Lung (tissue), 12 donors: ENCODE results near the gene AHDC1. TPM values are rescaled to one million over a fixed set of nuclear protein-coding genes. Genes with fewer than 3 reads are reported as not detected.
A peak's percentile ranks its signal among the peaks of the same experiment; 100 is the strongest.

Experiments
- ATAC-seq: fragments of 200-7000 bp; cut with Tn5 transposase; one replicate; pipeline ENCODE4 v1.9.1; 2020; ENCODE audit warnings: moderate number of reproducible peaks; ENCODE audit not compliant: insufficient read depth, low FRiP score
- DNase-seq, 3 donors: peaks; one replicate each; pipeline ENCODE4 v3.0.0-alpha.2; 2013 to 2017
- H3K27ac ChIP-seq, 2 donors: one replicate each; pipeline ENCODE4 v1.5.1; 2013; ENCODE audit warnings: mild to moderate bottlenecking in 2 of 2, moderate library complexity in 2 of 2, control low read depth in 1 of 2, inconsistent platforms in 1 of 2, low read depth in 1 of 2, low read length in 1 of 2
- H3K27me3 ChIP-seq, 3 donors: one replicate each; pipeline ENCODE4 v1.5.1; 2013; ENCODE audit warnings: low read length in 2 of 3; ENCODE audit not compliant: control insufficient read depth in 3 of 3, insufficient read depth in 3 of 3
- H3K36me3 ChIP-seq, 4 donors: one replicate each; pipeline ENCODE4 v1.5.1; 2013; ENCODE audit warnings: low read length in 4 of 4, mild to moderate bottlenecking in 1 of 4, moderate library complexity in 1 of 4; ENCODE audit not compliant: control insufficient read depth in 4 of 4, insufficient read depth in 4 of 4
- H3K4me1 ChIP-seq, 5 donors: one replicate each; pipeline ENCODE4 v1.5.1; 2013; ENCODE audit warnings: low read length in 5 of 5, mild to moderate bottlenecking in 2 of 5, moderate library complexity in 1 of 5; ENCODE audit not compliant: control insufficient read depth in 5 of 5, insufficient read depth in 5 of 5
- H3K4me3 ChIP-seq: one replicate; pipeline ENCODE4 v1.5.1; 2013; ENCODE audit warnings: mild to moderate bottlenecking, control low read depth, moderate library complexity
- H3K9ac ChIP-seq, 2 donors: one replicate each; pipeline ENCODE4 v1.5.1; 2013; ENCODE audit warnings: low read length in 2 of 2, control low read depth in 1 of 2; ENCODE audit not compliant: insufficient read depth in 1 of 2
- H3K9me3 ChIP-seq, 4 donors: one replicate each; pipeline ENCODE4 v1.5.1; 2013; ENCODE audit warnings: low read length in 3 of 4, mild to moderate bottlenecking in 1 of 4, moderate library complexity in 1 of 4; ENCODE audit not compliant: control insufficient read depth in 4 of 4, insufficient read depth in 3 of 4
- WGBS, 2 donors: extraction: QIAGEN DNeasy Blood & Tissue Kit; methylation state at CpG; one replicate each; pipeline ENCODE4 v1.1.7; 2013; 5-methylcytosine and 5-hydroxymethylcytosine counted together
- polyA plus RNA-seq, 2 donors: library from polyadenylated mRNA; stranded (reverse); fragments of 200-250 nt; gene quantifications; one replicate each; pipeline ENCODE4 v1.2.1, GENCODE V29; 2013
- total RNA-seq, 2 donors: library from RNA; depleted of rRNA in 1 of 2; stranded (reverse); fragments of >200 nt in 1 of 2; gene quantifications; one replicate each; pipeline ENCODE4 v1.2.1, GENCODE V29; 2014 to 2021
- TF ChIP-seq, protein P1 (sequence below): IDR thresholded peaks from 2 replicates; pipeline ENCODE4 v1.5.1; 2012; ENCODE audit warnings: mild to moderate bottlenecking; ENCODE audit errors: control extremely low read depth, extremely low read depth
- donor health status: control.
- donor health status: control.
- donor health status: Bipolar disorder and iron deficiency.
- donor health status: healthy.
- donor health status: DM: yes; HTN: yes; CAD: no.

The AHDC1 gene
- total and polyA plus RNA-seq, 4 donors, result 10.3 to 37.9 (median 21.8) TPM

DNA sequence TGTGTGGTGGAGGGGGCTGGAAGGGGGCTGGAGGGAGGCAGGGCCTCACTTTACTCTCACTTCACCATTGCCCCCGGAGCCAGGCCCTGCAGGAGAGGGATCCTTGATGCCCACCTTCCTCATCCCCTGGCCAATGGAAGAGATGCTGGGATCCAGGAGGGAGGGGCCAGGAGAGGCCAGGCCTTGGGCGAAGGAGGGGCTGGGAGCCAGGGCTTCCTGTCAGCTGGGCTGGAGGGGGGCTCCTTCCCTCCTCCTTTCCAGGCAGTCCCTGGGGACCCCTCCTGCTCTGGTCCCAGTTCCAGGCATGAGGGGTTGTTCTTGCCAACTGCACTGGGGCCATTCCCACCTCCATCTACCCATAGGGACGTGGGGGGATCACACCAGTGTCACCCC lies 5.7 kb downstream of the AHDC1 start:
- H3K27me3 ChIP-seq, result no peaks in the 10 kb centered on the region
- peaks cover 0 to 5% (median under 1%) of the 10 kb centered on the region in 4 donors for H3K36me3 ChIP-seq
- DNase-seq (peak in 2 of 3 donors; percentile 43 to 63), ATAC-seq (no peak)
- H3K4me1 ChIP-seq, result peaks cover 29 to 71% (median 34%) of the 10 kb centered on the region in 5 donors
- no peak overlapping the region for H3K4me3 ChIP-seq
- 31 to 46% methylated on average over 3 of the region's 3 CpGs for WGBS, 2 donors
- H3K27ac ChIP-seq, result peak overlapping the region; percentile 35 to 76
- H3K9ac ChIP-seq, result peak overlapping the region; percentile 37 to 55
- TF ChIP-seq, protein P1, sequence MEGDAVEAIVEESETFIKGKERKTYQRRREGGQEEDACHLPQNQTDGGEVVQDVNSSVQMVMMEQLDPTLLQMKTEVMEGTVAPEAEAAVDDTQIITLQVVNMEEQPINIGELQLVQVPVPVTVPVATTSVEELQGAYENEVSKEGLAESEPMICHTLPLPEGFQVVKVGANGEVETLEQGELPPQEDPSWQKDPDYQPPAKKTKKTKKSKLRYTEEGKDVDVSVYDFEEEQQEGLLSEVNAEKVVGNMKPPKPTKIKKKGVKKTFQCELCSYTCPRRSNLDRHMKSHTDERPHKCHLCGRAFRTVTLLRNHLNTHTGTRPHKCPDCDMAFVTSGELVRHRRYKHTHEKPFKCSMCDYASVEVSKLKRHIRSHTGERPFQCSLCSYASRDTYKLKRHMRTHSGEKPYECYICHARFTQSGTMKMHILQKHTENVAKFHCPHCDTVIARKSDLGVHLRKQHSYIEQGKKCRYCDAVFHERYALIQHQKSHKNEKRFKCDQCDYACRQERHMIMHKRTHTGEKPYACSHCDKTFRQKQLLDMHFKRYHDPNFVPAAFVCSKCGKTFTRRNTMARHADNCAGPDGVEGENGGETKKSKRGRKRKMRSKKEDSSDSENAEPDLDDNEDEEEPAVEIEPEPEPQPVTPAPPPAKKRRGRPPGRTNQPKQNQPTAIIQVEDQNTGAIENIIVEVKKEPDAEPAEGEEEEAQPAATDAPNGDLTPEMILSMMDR, result no peak
- no peaks in the 10 kb centered on the region for H3K9me3 ChIP-seq

DNA sequence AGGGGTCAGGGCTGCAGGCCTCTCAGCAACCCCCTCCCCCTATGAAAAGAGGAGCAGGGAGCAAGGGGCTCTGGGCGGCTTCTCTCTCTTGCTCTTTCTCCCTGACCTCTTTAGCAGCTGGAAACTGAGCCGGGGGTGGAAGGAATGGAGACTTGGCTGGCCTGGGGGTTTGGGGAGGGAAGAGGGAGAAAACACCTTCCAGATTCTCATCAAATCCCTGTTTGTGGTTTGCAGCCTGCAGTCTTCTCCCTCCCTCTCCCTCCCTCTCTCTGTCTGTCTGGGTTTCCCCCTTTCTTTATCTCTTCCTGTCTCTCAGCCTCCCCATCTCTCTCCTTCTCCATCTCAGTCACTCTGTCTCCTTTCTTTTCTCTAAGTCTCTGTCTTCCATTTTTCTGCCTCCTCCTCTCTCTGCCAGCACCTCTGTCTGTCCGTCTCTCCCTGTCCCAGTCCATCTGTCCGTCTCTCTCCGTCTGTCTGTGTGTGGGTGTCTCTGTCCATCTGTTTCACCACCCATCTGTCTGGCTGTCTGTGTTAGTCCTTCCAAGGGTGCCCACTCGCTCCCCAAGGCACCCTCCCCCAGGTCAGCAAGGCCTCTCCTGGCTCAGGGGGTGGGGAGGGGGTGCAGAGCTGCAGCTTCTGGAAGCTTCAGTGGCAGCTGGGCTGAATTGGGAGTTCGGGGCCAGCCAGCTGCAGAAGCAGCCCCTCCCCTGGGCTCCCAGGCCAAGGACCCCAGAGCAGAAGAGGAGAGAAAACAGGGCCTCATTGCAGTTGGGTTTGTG lies 6.2 kb downstream of the AHDC1 start:
- DNase-seq (no peak), ATAC-seq (no peak)
- WGBS, 2 donors, result 59 to 66% methylated on average over 7 of the region's 7 CpGs
- peak overlapping the region in 1 of 2 donors; percentile 46 for H3K9ac ChIP-seq
- TF ChIP-seq, protein P1, result no peak
- H3K27ac ChIP-seq, result peak overlapping the region; percentile 9 to 76
- H3K9me3 ChIP-seq, result no peaks in the 10 kb centered on the region
- H3K27me3 ChIP-seq, result no peaks in the 10 kb centered on the region
- peaks cover 0 to 5% (median under 1%) of the 10 kb centered on the region in 4 donors for H3K36me3 ChIP-seq
- H3K4me1 ChIP-seq, result peaks cover 29 to 76% (median 38%) of the 10 kb centered on the region in 5 donors
- H3K4me3 ChIP-seq, result no peak overlapping the region

DNA sequence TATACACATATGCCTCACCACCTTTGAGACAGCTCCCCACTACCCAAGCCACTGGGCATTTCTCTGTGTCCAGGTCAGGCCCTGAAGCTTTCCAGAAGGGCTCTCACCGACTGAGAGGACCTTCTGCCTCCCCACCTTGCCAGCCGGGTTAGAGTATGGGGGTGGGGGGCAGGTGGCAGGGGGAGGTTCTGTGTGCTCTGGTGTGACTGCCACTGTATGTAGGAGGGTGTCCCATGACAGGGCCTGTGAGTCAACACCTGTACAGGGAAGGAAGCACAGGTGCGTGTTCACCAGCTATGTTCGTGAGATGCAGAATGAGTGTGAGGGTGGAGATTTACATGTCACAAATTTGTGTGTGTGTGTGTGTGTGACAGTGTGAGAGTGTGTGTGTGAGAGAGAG lies 7.0 kb downstream of the AHDC1 start:
- WGBS, 2 donors, result 64 to 68% methylated on average over 4 of the region's 4 CpGs

More for the DNA sequence above, 7.0 kb downstream of the AHDC1 start:
- Histone ChIP-seq H3K4me1 (peaks cover 30 to 75% (median 38%) of the 10 kb centered on the region in 5 donors), H3K9me3 (no peaks in the 10 kb centered on the region), H3K4me3 (no peak overlapping the region), H3K9ac (no peak overlapping the region), H3K27ac (no peak overlapping the region), H3K27me3 (no peaks in the 10 kb centered on the region), H3K36me3 (peaks cover 0 to 5% (median under 1%) of the 10 kb centered on the region in 4 donors)
- TF ChIP-seq, protein P1, result no peak
- no peak for ATAC-seq
- DNase-seq, result no peak
